Upper lobe of right lung (tissue), 1 donor: ENCODE measurements around the gene SIRT6. TPM values are rescaled to one million over a fixed set of nuclear protein-coding genes. Genes with fewer than 3 reads are reported as not detected.

ENCODE experiments used
- ATAC-seq: fragments of 200-7000 bp; cut with Tn5 transposase; one replicate; pipeline ENCODE4 v1.9.1; 2020; ENCODE audit warnings: mild to moderate bottlenecking, moderate library complexity
- DNase-seq: peaks from one replicate; pipeline ENCODE4 v3.0.0-alpha.2; 2020
- H3K27ac ChIP-seq: fragments of 200-600 bp; one replicate; pipeline ENCODE4 v1.8.0; 2022
- H3K27me3 ChIP-seq: fragments of 200-600 bp; one replicate; pipeline ENCODE4 v1.8.0; 2022; ENCODE audit warnings: mild to moderate bottlenecking
- H3K36me3 ChIP-seq: fragments of 200-600 bp; one replicate; pipeline ENCODE4 v1.8.0; 2022
- H3K4me1 ChIP-seq: fragments of 200-600 bp; one replicate; pipeline ENCODE4 v1.8.0; 2022
- H3K4me3 ChIP-seq: fragments of 200-600 bp; one replicate; pipeline ENCODE4 v1.8.0; 2022; ENCODE audit warnings: mild to moderate bottlenecking
- H3K9me3 ChIP-seq: fragments of 200-600 bp; one replicate; pipeline ENCODE4 v1.8.0; 2022
- intact Hi-C: fragments of 100-400 bp; cut with DNase I; formaldehyde crosslinking; loops from one replicate; pipeline ENCODE4 v1.11.0; 2022
- total RNA-seq: library from RNA; stranded (reverse); fragmentation: NEBNext Ultra II Directional; extraction: Animal tissue kit (Norgen Biotek cat#: 25700); gene quantifications from one replicate; pipeline ENCODE4 v1.2.1, GENCODE V29; 2021
- TF ChIP-seq, protein P1 (sequence below): fragments of 200-600 bp; IDR thresholded peaks from one replicate; pipeline ENCODE4 v1.8.0; 2022; ENCODE audit warnings: antibody characterized with exemption
- donor health status: DM: no; HTN: yes; CAD: no; lungs with severe emphysema.

Gene SIRT6
- total RNA-seq, 1 donor from 2014 or later, result 20.3 TPM

- Histone ChIP-seq H3K36me3 (no peaks in the 10 kb centered on the region), H3K4me3 (no peak overlapping the region), H3K4me1 (peaks cover 25% of the 10 kb centered on the region), H3K9me3 (no peaks in the 10 kb centered on the region), H3K27me3 (no peaks in the 10 kb centered on the region), H3K27ac (no peak overlapping the region)
- TF ChIP-seq, protein P1, sequence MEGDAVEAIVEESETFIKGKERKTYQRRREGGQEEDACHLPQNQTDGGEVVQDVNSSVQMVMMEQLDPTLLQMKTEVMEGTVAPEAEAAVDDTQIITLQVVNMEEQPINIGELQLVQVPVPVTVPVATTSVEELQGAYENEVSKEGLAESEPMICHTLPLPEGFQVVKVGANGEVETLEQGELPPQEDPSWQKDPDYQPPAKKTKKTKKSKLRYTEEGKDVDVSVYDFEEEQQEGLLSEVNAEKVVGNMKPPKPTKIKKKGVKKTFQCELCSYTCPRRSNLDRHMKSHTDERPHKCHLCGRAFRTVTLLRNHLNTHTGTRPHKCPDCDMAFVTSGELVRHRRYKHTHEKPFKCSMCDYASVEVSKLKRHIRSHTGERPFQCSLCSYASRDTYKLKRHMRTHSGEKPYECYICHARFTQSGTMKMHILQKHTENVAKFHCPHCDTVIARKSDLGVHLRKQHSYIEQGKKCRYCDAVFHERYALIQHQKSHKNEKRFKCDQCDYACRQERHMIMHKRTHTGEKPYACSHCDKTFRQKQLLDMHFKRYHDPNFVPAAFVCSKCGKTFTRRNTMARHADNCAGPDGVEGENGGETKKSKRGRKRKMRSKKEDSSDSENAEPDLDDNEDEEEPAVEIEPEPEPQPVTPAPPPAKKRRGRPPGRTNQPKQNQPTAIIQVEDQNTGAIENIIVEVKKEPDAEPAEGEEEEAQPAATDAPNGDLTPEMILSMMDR, result no peak
- DNase-seq (peak; percentile 72), ATAC-seq (peak; percentile 9)
- intact Hi-C loops, result no loop called here
Observed at GRCh38 chr19:4183967-4184717, 1.8 kb upstream of the SIRT6 start.

DNA sequence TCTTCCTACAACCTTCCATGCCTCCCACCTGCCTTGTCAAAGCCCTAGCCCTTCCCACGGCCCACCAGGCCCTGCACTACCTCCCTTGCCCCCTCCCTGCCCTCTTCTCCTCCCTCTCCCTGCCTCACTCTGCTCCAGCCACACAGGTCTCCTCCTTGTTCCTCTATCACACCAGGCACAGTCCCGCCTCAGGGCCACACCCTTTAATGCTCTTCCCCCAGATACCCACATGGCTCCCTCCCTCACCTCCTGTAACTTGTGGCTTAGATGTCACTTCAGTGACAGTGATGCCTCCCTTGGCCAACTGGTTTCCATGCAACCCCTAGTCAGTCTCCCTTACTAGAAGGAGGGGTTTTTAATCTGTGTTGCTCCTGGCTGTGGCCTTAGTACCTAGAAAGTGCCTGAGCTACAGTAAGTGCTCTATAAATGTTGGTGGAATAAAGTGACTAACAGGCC is 1.3 kb downstream of the SIRT6 start:
- H3K27ac ChIP-seq, result no peak overlapping the region
- DNase-seq, result no peak
- peak overlapping the region; percentile 82 for H3K4me3 ChIP-seq
- H3K27me3 ChIP-seq, result no peaks in the 10 kb centered on the region
- peaks cover 11% of the 10 kb centered on the region for H3K36me3 ChIP-seq
- peaks cover 25% of the 10 kb centered on the region for H3K4me1 ChIP-seq
- no peaks in the 10 kb centered on the region for H3K9me3 ChIP-seq
- ATAC-seq, result no peak
- intact Hi-C loops, result no loop called here
- TF ChIP-seq, protein P1, result no peak

- TF ChIP-seq, protein P1, result no peak
- Histone ChIP-seq H3K4me1 (peaks cover 25% of the 10 kb centered on the region), H3K27me3 (no peaks in the 10 kb centered on the region), H3K27ac (no peak overlapping the region), H3K9me3 (no peaks in the 10 kb centered on the region), H3K4me3 (no peak overlapping the region), H3K36me3 (peaks cover 11% of the 10 kb centered on the region)
- DNase-seq, result no peak
- intact Hi-C loops, result no loop called here
- no peak for ATAC-seq
Observed at GRCh38 chr19:4178990-4179389, 3.4 kb downstream of the SIRT6 start.

- Histone ChIP-seq H3K27me3 (peaks cover 3% of the 10 kb centered on the region), H3K4me1 (peaks cover 18% of the 10 kb centered on the region), H3K4me3 (no peak overlapping the region), H3K27ac (no peak overlapping the region), H3K9me3 (no peaks in the 10 kb centered on the region), H3K36me3 (peaks cover 11% of the 10 kb centered on the region)
- ATAC-seq, result no peak
- intact Hi-C loops, result no loop called here
- TF ChIP-seq, protein P1, result no peak
- no peak for DNase-seq
Observed at GRCh38 chr19:4177146-4177545, 5.2 kb downstream of the SIRT6 start.

GRCh38 chr19:4175669-4175931 is 6.8 kb downstream of the SIRT6 start:
- peaks cover 4% of the 10 kb centered on the region for H3K4me1 ChIP-seq
- H3K27ac ChIP-seq, result no peak overlapping the region
- H3K27me3 ChIP-seq, result peaks cover 3% of the 10 kb centered on the region
- no peaks in the 10 kb centered on the region for H3K9me3 ChIP-seq
- DNase-seq (no peak), ATAC-seq (no peak)
- no peak overlapping the region for H3K4me3 ChIP-seq
- TF ChIP-seq, protein P1, result no peak
- peaks cover 11% of the 10 kb centered on the region for H3K36me3 ChIP-seq
- intact Hi-C loops, result no loop called here
